ENCODE measurements around the gene FFAR2.

DNA sequence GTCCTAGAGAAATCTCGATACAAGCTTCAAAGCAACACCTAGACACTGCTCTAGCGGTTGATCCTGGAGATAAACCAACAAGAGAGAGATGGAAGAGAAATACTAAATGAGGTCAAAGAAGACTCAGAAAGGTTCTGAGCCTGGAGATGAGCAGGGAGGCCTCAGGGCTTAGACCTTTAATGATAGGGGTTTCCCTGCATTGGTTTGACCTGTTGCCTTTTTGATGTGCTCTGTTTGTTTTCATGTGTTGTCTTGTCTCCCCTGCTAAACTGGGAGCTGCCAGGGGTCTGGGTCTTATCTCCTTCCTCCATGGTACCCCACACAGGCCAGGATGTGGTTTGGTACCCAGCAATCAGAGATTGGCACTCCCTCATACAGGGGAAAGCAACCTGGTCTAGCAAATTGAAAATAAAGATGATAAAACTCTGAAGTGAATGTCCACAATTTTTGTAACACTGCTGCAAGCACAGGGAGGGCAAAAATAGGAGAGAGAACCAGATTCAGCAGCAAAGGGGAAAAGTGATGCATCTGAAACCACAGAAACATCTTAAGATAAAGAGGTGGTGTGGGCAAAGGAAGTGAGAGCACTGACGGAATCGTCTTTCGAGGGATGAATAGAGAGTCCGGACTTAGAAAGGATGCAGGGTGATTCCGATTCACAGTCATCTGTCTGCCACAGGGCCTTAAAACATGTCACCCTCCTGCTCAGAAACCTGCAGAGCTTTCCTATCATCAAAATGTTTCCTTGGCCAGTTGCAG lies 3.5 kb downstream of the FFAR2 start:
- TF ChIP-seq, protein P1, sequence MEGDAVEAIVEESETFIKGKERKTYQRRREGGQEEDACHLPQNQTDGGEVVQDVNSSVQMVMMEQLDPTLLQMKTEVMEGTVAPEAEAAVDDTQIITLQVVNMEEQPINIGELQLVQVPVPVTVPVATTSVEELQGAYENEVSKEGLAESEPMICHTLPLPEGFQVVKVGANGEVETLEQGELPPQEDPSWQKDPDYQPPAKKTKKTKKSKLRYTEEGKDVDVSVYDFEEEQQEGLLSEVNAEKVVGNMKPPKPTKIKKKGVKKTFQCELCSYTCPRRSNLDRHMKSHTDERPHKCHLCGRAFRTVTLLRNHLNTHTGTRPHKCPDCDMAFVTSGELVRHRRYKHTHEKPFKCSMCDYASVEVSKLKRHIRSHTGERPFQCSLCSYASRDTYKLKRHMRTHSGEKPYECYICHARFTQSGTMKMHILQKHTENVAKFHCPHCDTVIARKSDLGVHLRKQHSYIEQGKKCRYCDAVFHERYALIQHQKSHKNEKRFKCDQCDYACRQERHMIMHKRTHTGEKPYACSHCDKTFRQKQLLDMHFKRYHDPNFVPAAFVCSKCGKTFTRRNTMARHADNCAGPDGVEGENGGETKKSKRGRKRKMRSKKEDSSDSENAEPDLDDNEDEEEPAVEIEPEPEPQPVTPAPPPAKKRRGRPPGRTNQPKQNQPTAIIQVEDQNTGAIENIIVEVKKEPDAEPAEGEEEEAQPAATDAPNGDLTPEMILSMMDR (IDR thresholded peaks at IDR 0.05; ENCODE audit: low read depth, low read length) = no peak
- TF ChIP-seq POLR2A (IDR thresholded peaks at IDR 0.05; ENCODE audit: extremely low read depth, insufficient read length) (no peak), MYC (IDR thresholded peaks at IDR 0.05; ENCODE audit: low read depth, low read length) (no peak)

All from NB4 (cell line).